ENCODE measurements around the gene FGF12.

- TF ChIP-seq POLR2A (IDR thresholded peaks at IDR 0.05) = no peak
- TF ChIP-seq POLR2AphosphoS5 (IDR thresholded peaks at IDR 0.05) = no peak
- no peak for TF ChIP-seq CTCF (IDR thresholded peaks at IDR 0.05)
- TF ChIP-seq EP300 (IDR thresholded peaks at IDR 0.05) = no peak
These were observed 72.3 kb downstream of the FGF12 start for GRCh38 chr3:192655040-192655439.
